Measurements from ENCODE around the gene DPP6. TPM values are rescaled to one million over a fixed set of nuclear protein-coding genes. Genes with fewer than 3 reads are reported as not detected.

Gene DPP6
- total and polyA plus RNA-seq, 2 experiments from 2014 or later = 0.20 to 0.44 TPM

DNA sequence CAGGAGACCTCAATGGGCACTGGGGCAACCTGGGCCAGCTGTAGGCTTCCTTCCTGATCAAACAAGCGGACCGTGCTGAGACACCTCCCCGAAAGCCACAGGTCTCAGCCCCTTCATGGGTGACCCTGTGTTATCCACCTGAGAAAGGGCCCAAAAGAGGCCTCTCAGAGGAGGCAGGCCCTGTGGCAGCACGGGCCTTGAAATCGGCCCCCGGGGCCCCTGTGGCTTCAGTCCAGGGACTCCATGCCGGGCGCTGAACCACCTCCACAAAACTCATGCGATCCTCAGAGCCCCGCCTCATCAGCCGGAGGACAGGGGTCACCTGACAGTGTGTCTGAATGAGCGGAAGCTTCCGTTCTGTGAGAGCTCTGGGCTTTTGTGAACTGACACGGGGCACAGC lies 643.6 kb downstream of the DPP6 start:
- H3K79me2 ChIP-seq = no peaks in the 10 kb centered on the region
- no peaks in the 10 kb centered on the region for H3K9me2 ChIP-seq (replicated peaks; ENCODE audit: insufficient read depth)
- no peak overlapping the region for H3K4me2 ChIP-seq
- no peak for DNase-seq (ENCODE audit: low spot score)
- H3K27me3 ChIP-seq = no peaks in the 10 kb centered on the region
- 95% methylated on average over 13 of the region's 14 CpGs for WGBS (ENCODE audit: low lambda C conversion rate, missing lambda C conversion rate)
- TF ChIP-seq, protein P1, sequence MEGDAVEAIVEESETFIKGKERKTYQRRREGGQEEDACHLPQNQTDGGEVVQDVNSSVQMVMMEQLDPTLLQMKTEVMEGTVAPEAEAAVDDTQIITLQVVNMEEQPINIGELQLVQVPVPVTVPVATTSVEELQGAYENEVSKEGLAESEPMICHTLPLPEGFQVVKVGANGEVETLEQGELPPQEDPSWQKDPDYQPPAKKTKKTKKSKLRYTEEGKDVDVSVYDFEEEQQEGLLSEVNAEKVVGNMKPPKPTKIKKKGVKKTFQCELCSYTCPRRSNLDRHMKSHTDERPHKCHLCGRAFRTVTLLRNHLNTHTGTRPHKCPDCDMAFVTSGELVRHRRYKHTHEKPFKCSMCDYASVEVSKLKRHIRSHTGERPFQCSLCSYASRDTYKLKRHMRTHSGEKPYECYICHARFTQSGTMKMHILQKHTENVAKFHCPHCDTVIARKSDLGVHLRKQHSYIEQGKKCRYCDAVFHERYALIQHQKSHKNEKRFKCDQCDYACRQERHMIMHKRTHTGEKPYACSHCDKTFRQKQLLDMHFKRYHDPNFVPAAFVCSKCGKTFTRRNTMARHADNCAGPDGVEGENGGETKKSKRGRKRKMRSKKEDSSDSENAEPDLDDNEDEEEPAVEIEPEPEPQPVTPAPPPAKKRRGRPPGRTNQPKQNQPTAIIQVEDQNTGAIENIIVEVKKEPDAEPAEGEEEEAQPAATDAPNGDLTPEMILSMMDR (IDR thresholded peaks at IDR 0.05; ENCODE audit: poor library complexity) = no peak
- TF ChIP-seq EZH2phosphoT487 (IDR thresholded peaks at IDR 0.05; ENCODE audit: low read depth, severe bottlenecking, unreplicated experiment) (no peak), EZH2 (IDR thresholded peaks at IDR 0.05; ENCODE audit: borderline replicate concordance) (no peak)
- no peaks in the 10 kb centered on the region for H3K4me1 ChIP-seq (ENCODE audit: insufficient read depth)
- no peak overlapping the region for H3K27ac ChIP-seq
- no peak overlapping the region for H3K4me3 ChIP-seq
- no peaks in the 10 kb centered on the region for H3K9me3 ChIP-seq (ENCODE audit: low read depth)
- no peaks in the 10 kb centered on the region for H3K36me3 ChIP-seq (replicated peaks; ENCODE audit: insufficient read depth, low read depth)
- no peak overlapping the region for H2AFZ ChIP-seq
- no peaks in the 10 kb centered on the region for H4K20me1 ChIP-seq (ENCODE audit: insufficient read depth, poor library complexity, severe bottlenecking)

DNA sequence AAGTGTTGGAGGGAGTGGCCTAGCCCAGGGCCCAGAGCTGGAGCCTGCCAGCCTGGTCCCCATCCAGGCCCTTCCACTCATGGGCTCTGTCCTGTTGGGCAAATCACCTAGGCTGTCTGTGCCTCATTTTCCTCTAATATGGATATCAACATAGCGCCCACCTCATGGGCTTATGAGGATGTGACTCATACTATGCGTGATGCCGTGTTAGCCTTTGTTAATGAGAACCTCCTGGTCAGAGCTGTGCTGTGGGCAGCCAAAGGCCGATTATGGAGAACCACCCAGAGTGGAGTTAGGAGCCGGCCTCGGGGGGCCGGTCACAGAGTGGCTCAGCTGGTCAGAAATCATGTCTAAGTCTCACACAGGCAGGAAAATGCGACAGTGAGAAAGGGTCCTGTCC lies 644.4 kb downstream of the DPP6 start:
- Histone ChIP-seq H4K20me1 (ENCODE audit: insufficient read depth, poor library complexity, severe bottlenecking) (no peaks in the 10 kb centered on the region), H3K27me3 (no peaks in the 10 kb centered on the region), H3K36me3 (replicated peaks; ENCODE audit: insufficient read depth, low read depth) (no peaks in the 10 kb centered on the region), H3K9me3 (ENCODE audit: low read depth) (no peaks in the 10 kb centered on the region), H3K9me2 (replicated peaks; ENCODE audit: insufficient read depth) (no peaks in the 10 kb centered on the region), H2AFZ (no peak overlapping the region), H3K79me2 (no peaks in the 10 kb centered on the region), H3K4me3 (no peak overlapping the region), H3K4me1 (ENCODE audit: insufficient read depth) (no peaks in the 10 kb centered on the region), H3K27ac (no peak overlapping the region), H3K4me2 (no peak overlapping the region)
- TF ChIP-seq EZH2 (IDR thresholded peaks at IDR 0.05; ENCODE audit: borderline replicate concordance) (no peak), EZH2phosphoT487 (IDR thresholded peaks at IDR 0.05; ENCODE audit: low read depth, severe bottlenecking, unreplicated experiment) (no peak)
- TF ChIP-seq, protein P1 (IDR thresholded peaks at IDR 0.05; ENCODE audit: poor library complexity) = no peak
- WGBS (ENCODE audit: low lambda C conversion rate, missing lambda C conversion rate) = 90% methylated on average over 8 of the region's 8 CpGs
- no peak for DNase-seq (ENCODE audit: low spot score)

DNA sequence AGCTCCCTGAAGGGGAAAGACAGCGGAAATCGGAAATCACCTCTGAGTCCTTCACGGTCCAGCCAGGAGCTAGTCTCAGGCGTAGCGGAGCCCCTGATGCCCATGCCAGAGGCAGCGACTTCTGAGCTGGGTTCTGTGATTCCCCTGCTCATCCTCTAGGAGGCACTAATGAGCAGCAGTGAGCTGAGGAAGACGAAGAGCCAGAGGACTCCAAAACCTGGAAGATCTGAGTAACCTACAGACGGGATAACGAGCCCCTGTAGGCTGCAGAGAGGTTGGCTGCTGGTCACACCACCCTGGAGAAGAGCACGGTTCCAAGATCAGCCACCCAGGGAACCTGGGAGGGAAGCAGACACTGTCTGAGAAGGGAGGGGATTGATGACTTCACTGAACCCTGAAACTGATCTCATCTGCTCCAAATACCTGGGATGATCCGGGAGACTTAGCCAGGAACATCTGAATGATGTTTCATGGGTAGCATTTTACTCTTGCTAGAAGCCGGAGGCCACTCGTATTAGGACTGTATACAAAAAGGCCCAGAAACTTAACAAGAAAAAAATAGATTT lies 646.6 kb downstream of the DPP6 start:
- Histone ChIP-seq H3K79me2 (no peaks in the 10 kb centered on the region), H3K27ac (no peak overlapping the region), H3K36me3 (replicated peaks; ENCODE audit: insufficient read depth, low read depth) (no peaks in the 10 kb centered on the region), H4K20me1 (ENCODE audit: insufficient read depth, poor library complexity, severe bottlenecking) (no peaks in the 10 kb centered on the region), H3K4me2 (no peak overlapping the region), H3K9me2 (replicated peaks; ENCODE audit: insufficient read depth) (no peaks in the 10 kb centered on the region), H3K4me3 (no peak overlapping the region), H2AFZ (no peak overlapping the region), H3K4me1 (ENCODE audit: insufficient read depth) (no peaks in the 10 kb centered on the region), H3K27me3 (no peaks in the 10 kb centered on the region), H3K9me3 (ENCODE audit: low read depth) (no peaks in the 10 kb centered on the region)
- DNase-seq (ENCODE audit: low spot score) = no peak
- TF ChIP-seq EZH2 (IDR thresholded peaks at IDR 0.05; ENCODE audit: borderline replicate concordance) = no peak
- TF ChIP-seq EZH2phosphoT487 (IDR thresholded peaks at IDR 0.05; ENCODE audit: low read depth, severe bottlenecking, unreplicated experiment) = no peak
- TF ChIP-seq, protein P1 (IDR thresholded peaks at IDR 0.05; ENCODE audit: poor library complexity) = peak; percentile 39
- WGBS (ENCODE audit: low lambda C conversion rate, missing lambda C conversion rate) = 52% methylated on average over 13 of the region's 13 CpGs
